GM21423 (cell line): Measurements from ENCODE around the gene LEKR1.
"Not testable (repeated sequence)": the region's sequence is repeated elsewhere in the genome, so short reads cannot be mapped to it uniquely, and the experiment has no call there.

Experiments
- ATAC-seq: cut with Tn5 transposase; IDR thresholded peaks from one replicate; pipeline ENCODE4 v1.9.1; 2021; ENCODE audit warnings: mild to moderate bottlenecking, moderate library complexity; ENCODE audit not compliant: unreplicated experiment

Gene LEKR1

DNA sequence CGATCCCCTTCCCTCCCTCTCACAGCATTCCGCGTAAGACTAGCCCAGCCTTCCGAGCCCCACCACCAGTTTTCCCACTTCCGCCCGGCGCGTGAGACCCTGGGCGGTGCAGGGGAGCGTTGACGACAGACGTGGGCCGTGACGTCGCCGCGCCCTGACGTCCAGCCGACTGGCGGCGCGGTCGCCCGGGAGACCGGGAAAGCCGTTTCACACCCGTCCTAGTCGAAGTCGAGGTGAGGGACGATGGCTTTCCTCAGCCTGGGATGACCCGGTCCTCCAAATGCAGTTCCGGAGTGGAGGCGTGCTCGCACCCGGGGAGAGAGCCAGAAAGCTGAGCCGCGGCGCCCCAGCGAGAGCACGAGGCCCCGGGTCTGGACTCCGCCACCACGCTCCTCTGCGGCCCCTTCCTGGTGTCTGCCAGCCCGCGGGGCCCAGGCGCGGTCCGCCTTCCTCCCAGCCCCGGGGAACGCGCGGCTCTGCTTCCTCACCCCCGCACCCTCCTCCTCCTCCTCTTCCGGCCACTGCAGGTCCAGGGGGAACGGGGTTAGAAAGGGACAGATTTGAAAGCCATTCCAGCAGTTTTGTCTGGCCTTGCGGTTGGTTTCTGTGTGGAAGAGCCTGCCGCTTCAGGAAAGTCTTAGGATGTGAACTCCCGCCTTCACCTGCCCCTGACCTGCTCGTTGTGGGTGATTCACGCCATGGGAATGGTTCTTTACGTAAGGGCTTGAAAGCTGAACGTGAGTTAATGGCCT lies at the start of gene LEKR1:
TSS of gene LEKR1 (plus strand) at position 210 of the 752 bp plus-strand sequence. CDS start 2,977 bp downstream, outside the sequence.
- ATAC-seq: peak; percentile 94

GRCh38 chr3:156776871-156777270 lies 49.3 kb upstream of the LEKR1 start:
- no peak for ATAC-seq

DNA sequence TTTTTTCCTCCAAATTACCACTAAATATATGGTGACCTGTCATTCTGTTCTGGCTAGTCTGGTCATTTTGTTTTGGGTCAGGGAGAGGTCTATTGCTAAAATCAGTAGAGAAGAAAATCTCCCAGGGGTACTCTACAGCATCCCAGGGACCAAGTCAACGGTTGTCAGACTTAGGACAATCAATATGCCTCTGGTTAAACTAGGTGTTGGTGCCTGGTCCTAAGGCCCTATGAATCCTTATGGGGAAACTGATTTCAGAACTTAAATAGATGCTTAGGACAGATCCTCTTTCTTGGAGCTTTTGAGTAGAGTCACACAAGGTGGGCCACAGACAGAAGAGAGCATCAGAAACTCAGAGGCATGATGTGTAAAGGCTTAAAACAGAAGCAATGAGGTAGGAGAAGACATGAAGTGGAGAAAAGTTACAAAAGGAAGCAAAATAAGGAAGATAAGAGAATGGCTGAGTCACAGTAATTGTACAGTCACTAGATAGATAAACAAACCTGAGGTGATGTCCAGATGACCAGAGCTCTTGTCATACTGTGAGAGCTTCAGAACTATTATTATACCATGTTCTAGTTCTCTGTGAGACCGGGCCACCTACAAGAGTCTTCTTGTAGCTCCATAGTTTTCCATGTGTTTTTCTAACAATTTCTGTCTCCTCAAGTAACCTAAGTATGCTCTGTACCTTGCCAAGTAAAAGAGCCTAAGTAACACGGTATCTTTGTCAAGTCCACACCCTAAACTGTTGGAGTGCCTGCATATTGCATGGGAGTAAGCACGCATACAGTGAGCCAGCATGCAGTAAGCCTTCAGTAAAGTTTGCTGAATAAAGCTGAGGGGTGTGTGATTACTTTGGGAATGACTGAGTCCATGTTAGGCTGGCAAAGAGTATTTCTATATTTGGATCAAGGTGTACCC lies 44.6 kb upstream of the LEKR1 start:
- no peak for ATAC-seq

GRCh38 chr3:156782319-156782718 lies 43.8 kb upstream of the LEKR1 start:
- no peak for ATAC-seq

- no peak for ATAC-seq
Measured at GRCh38 chr3:156782921-156783320, 43.2 kb upstream of the LEKR1 start.

- no peak for ATAC-seq
Measured at GRCh38 chr3:156787001-156787400, 39.2 kb upstream of the LEKR1 start.

GRCh38 chr3:156787926-156788663 lies 38.1 kb upstream of the LEKR1 start:
- peak; percentile 62 for ATAC-seq

- ATAC-seq: no peak
Measured at GRCh38 chr3:156788846-156789245, 37.3 kb upstream of the LEKR1 start.

GRCh38 chr3:156790156-156790555 lies 36.0 kb upstream of the LEKR1 start:
- ATAC-seq: no peak

DNA sequence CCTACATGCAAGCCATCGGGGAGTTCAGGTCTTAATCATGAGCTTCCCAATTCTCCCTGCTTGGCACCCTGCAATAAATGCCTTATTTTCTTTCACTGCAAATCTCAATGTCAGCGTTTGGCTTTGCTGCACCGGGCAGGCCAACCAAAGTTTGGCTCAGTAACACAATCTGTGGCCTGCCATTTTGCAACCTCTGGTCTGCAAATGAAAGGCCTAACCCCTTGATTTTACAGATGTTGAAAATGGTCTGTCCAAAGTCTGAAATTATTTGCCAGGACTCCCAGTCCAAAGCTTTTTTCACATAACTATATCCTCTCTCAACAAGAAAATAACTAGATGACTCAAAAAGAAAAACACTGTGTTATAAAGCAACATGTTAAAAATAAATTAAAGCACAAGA lies 34.0 kb upstream of the LEKR1 start:
- no peak for ATAC-seq

DNA sequence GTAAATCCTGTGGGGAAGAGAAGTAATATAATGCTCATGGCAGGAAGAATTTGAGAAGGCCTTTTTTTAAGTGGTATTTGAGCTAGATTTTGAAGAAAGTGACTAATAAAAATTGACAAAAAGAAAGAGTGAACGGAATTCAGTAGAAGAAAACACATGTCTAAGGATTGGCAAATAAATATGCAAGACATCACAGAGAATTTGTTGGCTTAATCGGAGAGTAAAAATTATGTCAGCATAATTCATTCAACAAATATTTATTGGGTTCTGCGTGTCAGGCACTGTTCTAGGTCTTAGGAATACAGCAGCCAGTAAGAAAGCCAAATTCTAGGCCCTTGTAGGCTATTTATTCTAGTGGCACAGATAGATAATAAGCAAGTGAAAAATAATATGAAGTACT lies 33.6 kb upstream of the LEKR1 start:
- no peak for ATAC-seq

DNA sequence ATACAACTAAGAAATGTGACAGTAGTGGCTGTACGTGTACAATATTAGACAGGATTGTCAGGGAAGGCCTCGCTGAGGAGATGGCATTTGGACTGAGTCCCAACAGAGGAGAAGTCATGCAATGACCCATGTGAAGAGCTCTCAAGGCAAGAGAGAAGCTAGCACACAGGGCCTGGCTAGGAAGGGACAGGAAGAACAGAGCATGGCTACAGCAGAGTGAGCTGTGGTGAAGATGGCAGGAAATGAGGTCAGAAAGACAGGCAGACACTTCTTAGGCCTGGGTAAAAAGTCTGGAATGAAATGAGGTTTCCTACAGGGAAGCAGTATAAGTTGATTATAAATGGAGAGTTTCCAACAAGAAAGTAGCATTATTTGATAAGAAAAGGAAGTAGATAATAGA lies 33.2 kb upstream of the LEKR1 start:
- peak; percentile 65 for ATAC-seq

GRCh38 chr3:156793400-156793799 lies 32.8 kb upstream of the LEKR1 start:
- no peak for ATAC-seq

GRCh38 chr3:156793851-156794250 lies 32.3 kb upstream of the LEKR1 start:
- ATAC-seq: no peak

DNA sequence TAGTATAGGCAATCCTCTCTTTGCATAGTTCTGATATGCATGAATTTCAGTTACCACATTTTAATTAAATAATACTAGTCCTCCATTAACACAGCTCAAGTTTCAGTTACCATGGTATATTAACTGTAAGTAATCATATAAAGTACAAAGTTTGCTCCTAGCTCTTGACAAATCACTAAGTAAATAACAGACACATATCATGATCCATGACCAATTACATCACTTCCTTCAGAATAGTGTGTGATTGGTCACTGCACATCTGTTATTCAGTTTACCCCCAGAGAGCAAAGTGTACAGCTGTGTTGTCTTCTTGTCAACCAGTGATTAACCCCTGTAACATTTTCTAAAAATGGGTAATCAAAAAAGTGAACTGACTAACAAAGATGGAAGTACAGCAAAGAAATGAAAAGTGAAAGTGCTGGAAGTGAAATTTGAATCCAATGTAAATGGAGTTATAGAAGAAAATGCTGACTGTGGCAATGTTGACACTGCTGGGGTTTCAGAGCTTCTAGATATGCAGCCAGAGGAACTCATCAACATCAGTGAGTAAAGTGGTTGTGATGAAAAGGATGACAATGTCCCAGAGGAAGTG lies 30.2 kb upstream of the LEKR1 start:
- no peak for ATAC-seq

GRCh38 chr3:156797368-156797767 lies 28.8 kb upstream of the LEKR1 start:
- ATAC-seq: no peak

DNA sequence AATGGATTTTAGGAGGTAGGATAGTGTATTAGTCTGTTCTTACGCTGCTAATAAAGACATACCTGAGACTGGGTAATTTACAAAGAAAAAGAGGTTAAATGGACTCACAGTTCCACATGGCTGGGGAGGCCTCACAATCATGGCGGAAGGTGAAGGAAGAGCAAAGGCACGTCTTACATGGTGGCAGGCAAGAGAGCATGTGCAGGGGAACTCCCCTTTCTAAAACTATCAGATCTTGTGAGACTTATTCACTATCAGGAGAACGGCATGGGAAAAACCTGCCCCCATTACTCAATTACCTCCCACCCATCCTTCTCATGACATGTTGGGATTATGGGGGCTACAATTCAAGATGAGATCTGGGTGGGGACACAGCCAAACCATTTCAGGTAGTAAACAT lies 25.9 kb upstream of the LEKR1 start:
- ATAC-seq: not testable (repeated sequence)

GRCh38 chr3:156801746-156802145 lies 24.4 kb upstream of the LEKR1 start:
- no peak for ATAC-seq

- no peak for ATAC-seq
Measured at GRCh38 chr3:156802821-156803606, 23.1 kb upstream of the LEKR1 start.
